HepG2 (cell line): Measurements from ENCODE around the gene TAMM41.

Experiments
- HDAC6 ChIP-seq: fragments of 200-600 bp; sonication (generic); IDR thresholded peaks from 2 replicates; pipeline ENCODE4 v1.7.0; 2017; ENCODE audit warnings: mild to moderate bottlenecking, antibody characterized with exemption, low read length, low read depth
- MAFK ChIP-seq, 2 experiments: IDR thresholded peaks in 1 of 2; conservative IDR thresholded peaks in 1 of 2; 2 replicates each; pipeline ENCODE4 v1.6.1; 2011; ENCODE audit warnings: improper control_type of control experiment in 2 of 2, low read length in 2 of 2
- ZNF143 ChIP-seq: sonication (generic); formaldehyde crosslinking; IDR thresholded peaks from 2 replicates; pipeline ENCODE4 v1.4.0; 2020; ENCODE audit warnings: missing genetic modification reagents
- ZNF629 ChIP-seq: sonication (generic); formaldehyde crosslinking; conservative IDR thresholded peaks from 2 replicates; pipeline ENCODE4 v1.5.0; 2020; ENCODE audit warnings: missing genetic modification reagents
- TF ChIP-seq, protein P1 (sequence below): sonication (generic); formaldehyde crosslinking; IDR thresholded peaks from 2 replicates; pipeline ENCODE4 v1.8.0; 2023; ENCODE audit warnings: mild to moderate bottlenecking, missing genetic modification reagents

DNA sequence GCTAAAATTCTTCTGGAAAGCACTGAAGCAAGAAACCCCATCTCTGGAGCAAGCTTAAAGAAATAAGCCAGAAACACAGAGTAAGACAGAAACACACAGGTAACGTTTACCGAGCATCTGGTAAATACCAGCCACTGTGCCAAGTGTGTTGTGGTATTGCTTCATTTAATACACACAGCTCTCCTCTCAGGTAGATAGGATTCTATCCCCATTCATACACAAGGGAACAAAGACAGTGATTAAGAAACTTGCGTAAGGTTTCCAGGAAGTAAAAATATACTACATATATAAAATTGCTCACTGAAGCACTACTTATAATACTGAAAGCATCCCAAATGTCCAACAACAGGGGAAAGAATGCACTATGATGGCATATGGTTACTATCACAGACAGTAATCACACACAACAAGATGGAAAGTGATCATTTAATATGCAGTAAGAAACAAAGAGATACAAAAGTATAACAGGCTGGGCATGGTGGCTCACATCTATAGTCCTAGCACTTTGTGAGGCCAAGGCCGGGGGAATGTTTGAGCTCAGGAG is 27.5 kb downstream of the TAMM41 start:
- TF ChIP-seq HDAC6 = no peak
- no peak for TF ChIP-seq ZNF143 (CRISPR knock-in tag)
- no peak for TF ChIP-seq ZNF629 (CRISPR knock-in tag)
- no peak for TF ChIP-seq MAFK (conservative IDR thresholded peaks at IDR 0.05 in 1 of 2, IDR thresholded peaks at IDR 0.05 in 1 of 2; ENCODE audit: low read length in 2 of 2)
- TF ChIP-seq, protein P1, sequence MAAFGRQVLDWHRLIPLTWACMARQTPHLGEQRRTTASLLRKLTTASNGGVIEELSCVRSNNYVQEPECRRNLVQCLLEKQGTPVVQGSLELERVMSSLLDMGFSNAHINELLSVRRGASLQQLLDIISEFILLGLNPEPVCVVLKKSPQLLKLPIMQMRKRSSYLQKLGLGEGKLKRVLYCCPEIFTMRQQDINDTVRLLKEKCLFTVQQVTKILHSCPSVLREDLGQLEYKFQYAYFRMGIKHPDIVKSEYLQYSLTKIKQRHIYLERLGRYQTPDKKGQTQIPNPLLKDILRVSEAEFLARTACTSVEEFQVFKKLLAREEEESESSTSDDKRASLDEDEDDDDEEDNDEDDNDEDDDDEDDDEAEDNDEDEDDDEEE (CRISPR knock-in tag) = no peak
